SK-N-SH (cell line): ENCODE results near the gene SIX2.

Experiments
- POLR2AphosphoS5 ChIP-seq: IDR thresholded peaks from 2 replicates; pipeline ENCODE4 v1.6.1; 2012; ENCODE audit warnings: low read depth, low read length
- TAF1 ChIP-seq: IDR thresholded peaks from 2 replicates; pipeline ENCODE4 v1.6.1; 2012; ENCODE audit warnings: low read depth, mild to moderate bottlenecking, low read length, moderate library complexity, borderline replicate concordance
- TF ChIP-seq, protein P1 (sequence below): IDR thresholded peaks from 2 replicates; pipeline ENCODE4 v1.6.1; 2012; ENCODE audit warnings: mild to moderate bottlenecking, low read depth, low read length, moderate library complexity
- TF ChIP-seq, protein P2 (sequence below): fragments of 200-600 bp; sonication (generic); IDR thresholded peaks from 2 replicates; pipeline ENCODE4 v1.6.1; 2017; ENCODE audit warnings: antibody characterized with exemption, mild to moderate bottlenecking, moderate library complexity

DNA sequence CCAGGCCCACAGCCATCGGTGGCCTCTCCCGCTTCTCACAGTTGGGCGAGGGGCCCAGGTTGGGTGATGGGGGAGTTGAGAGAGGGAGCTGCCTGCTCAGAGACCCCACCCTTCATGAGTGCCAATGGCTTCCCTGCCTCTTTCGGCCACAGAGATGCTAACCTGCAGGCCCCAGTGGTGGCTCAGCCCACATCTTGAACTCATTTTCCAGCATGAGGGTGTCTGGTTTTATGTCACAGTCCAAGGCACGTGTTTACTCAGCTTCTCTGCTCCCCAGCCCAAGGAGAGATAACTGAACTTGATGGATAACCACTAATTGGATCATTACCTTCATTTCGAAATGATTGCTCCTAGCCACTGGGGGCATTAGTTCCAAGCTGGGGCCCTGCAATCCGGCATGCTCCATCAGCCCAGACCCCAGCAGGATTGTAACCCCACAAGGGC lies 45.9 kb upstream of the SIX2 start:
- TF ChIP-seq, protein P1, sequence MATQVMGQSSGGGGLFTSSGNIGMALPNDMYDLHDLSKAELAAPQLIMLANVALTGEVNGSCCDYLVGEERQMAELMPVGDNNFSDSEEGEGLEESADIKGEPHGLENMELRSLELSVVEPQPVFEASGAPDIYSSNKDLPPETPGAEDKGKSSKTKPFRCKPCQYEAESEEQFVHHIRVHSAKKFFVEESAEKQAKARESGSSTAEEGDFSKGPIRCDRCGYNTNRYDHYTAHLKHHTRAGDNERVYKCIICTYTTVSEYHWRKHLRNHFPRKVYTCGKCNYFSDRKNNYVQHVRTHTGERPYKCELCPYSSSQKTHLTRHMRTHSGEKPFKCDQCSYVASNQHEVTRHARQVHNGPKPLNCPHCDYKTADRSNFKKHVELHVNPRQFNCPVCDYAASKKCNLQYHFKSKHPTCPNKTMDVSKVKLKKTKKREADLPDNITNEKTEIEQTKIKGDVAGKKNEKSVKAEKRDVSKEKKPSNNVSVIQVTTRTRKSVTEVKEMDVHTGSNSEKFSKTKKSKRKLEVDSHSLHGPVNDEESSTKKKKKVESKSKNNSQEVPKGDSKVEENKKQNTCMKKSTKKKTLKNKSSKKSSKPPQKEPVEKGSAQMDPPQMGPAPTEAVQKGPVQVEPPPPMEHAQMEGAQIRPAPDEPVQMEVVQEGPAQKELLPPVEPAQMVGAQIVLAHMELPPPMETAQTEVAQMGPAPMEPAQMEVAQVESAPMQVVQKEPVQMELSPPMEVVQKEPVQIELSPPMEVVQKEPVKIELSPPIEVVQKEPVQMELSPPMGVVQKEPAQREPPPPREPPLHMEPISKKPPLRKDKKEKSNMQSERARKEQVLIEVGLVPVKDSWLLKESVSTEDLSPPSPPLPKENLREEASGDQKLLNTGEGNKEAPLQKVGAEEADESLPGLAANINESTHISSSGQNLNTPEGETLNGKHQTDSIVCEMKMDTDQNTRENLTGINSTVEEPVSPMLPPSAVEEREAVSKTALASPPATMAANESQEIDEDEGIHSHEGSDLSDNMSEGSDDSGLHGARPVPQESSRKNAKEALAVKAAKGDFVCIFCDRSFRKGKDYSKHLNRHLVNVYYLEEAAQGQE, result no peak
- TF ChIP-seq POLR2AphosphoS5, result peak; percentile 51
- TF ChIP-seq, protein P2, sequence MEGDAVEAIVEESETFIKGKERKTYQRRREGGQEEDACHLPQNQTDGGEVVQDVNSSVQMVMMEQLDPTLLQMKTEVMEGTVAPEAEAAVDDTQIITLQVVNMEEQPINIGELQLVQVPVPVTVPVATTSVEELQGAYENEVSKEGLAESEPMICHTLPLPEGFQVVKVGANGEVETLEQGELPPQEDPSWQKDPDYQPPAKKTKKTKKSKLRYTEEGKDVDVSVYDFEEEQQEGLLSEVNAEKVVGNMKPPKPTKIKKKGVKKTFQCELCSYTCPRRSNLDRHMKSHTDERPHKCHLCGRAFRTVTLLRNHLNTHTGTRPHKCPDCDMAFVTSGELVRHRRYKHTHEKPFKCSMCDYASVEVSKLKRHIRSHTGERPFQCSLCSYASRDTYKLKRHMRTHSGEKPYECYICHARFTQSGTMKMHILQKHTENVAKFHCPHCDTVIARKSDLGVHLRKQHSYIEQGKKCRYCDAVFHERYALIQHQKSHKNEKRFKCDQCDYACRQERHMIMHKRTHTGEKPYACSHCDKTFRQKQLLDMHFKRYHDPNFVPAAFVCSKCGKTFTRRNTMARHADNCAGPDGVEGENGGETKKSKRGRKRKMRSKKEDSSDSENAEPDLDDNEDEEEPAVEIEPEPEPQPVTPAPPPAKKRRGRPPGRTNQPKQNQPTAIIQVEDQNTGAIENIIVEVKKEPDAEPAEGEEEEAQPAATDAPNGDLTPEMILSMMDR, result no peak
- no peak for TF ChIP-seq TAF1
